ENCODE data around the gene FAM181B. TPM values are rescaled to one million over a fixed set of nuclear protein-coding genes. Genes with fewer than 3 reads are reported as not detected.

Gene FAM181B
- total RNA-seq, 6 experiments from 2014 or later = not detected

DNA sequence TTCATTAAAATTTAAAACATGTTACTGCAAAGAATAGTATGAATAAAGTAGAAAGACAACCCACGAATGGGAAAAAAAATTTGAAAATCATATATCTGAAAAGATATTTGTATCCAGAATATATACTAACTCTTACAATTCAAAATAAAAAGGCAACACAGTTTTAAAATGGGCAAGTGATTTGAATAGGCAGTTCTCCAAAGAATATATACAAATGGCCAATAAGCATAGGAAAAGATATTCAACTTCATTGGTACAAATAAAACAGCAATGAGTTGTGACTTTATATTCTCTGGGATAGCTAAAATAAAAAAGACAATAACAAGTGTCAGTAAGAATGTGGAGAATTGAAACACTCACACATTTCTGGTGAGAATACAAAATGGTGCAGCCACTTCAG is 41.6 kb upstream of the FAM181B start:
- Mint-ChIP-seq H3K9me3 (no peaks in the 10 kb centered on the region), H3K4me1 (ENCODE audit: low read depth) (peaks cover 5% of the 10 kb centered on the region; the same call in 1 of the 2 replicates), H3K4me3 (no peak overlapping the region), H3K27ac (no peak overlapping the region), H3K36me3 (ENCODE audit: low read depth) (0 out of 2 replicates have a peak, but pooled peaks cover 6% of the 10 kb centered on the region), H3K27me3 (ENCODE audit: insufficient read depth) (peaks cover 6% of the 10 kb centered on the region)
- TF ChIP-seq, protein P1, sequence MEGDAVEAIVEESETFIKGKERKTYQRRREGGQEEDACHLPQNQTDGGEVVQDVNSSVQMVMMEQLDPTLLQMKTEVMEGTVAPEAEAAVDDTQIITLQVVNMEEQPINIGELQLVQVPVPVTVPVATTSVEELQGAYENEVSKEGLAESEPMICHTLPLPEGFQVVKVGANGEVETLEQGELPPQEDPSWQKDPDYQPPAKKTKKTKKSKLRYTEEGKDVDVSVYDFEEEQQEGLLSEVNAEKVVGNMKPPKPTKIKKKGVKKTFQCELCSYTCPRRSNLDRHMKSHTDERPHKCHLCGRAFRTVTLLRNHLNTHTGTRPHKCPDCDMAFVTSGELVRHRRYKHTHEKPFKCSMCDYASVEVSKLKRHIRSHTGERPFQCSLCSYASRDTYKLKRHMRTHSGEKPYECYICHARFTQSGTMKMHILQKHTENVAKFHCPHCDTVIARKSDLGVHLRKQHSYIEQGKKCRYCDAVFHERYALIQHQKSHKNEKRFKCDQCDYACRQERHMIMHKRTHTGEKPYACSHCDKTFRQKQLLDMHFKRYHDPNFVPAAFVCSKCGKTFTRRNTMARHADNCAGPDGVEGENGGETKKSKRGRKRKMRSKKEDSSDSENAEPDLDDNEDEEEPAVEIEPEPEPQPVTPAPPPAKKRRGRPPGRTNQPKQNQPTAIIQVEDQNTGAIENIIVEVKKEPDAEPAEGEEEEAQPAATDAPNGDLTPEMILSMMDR (IDR thresholded peaks at IDR 0.05) = no peak
- DNase-seq = no peak

DNA sequence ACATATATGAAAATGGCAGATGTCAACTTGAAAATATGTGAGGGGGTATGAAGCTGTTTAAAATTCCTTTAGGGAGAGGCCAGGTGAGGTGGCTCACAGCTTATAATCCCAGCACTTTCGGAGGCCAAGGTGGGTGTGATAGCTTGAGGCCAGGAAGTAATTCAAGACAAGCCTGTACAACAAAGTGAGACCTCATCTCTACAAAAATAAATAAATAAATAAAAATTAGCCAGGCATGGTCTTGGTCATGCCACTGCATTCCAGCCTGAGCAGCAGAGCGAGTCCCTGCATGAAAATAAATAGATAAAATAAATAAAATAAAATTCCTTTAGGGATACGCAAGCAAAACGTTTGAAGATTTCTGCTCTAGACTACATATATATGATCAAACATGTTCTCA is 38.1 kb upstream of the FAM181B start:
- TF ChIP-seq, protein P1 (IDR thresholded peaks at IDR 0.05) = no peak
- Mint-ChIP-seq H3K4me3 (no peak overlapping the region), H3K9me3 (no peaks in the 10 kb centered on the region)

DNA sequence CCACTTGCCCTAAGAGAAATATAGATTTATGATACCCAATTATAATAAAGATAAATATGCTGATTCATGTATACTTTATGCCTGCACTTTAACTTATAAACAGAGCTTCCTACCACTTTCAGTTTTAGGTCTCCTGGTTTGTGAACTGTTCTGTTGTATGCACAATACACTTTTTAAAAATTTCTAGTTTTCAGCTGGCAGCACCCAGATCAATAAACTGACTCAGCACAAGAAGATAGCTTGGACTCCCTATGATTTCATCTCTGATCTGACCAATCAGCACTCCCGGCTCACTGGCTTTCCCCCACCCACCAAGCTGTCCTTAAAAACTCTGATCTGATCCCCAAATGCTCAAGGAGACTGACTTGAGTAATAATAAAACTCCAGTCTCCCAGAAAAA is 33.5 kb upstream of the FAM181B start:
- Mint-ChIP-seq H3K27ac (no peak overlapping the region), H3K4me1 (ENCODE audit: low read depth) (no peaks in the 10 kb centered on the region), H3K36me3 (ENCODE audit: low read depth) (no peaks in the 10 kb centered on the region), H3K27me3 (ENCODE audit: insufficient read depth) (peaks cover 16% of the 10 kb centered on the region), H3K9me3 (no peaks in the 10 kb centered on the region), H3K4me3 (no peak overlapping the region)
- TF ChIP-seq, protein P1 (IDR thresholded peaks at IDR 0.05) = no peak
- DNase-seq = no peak

More for the DNA sequence above, 38.1 kb upstream of the FAM181B start:
- no peak for DNase-seq
- Mint-ChIP-seq H3K27me3 (ENCODE audit: insufficient read depth) (peaks cover 7% of the 10 kb centered on the region), H3K27ac (no peak overlapping the region), H3K36me3 (ENCODE audit: low read depth) (0 out of 2 replicates have a peak, but pooled peaks cover under 1% of the 10 kb centered on the region), H3K4me1 (ENCODE audit: low read depth) (peaks cover 5% of the 10 kb centered on the region; the same call in 1 of the 2 replicates)

DNA sequence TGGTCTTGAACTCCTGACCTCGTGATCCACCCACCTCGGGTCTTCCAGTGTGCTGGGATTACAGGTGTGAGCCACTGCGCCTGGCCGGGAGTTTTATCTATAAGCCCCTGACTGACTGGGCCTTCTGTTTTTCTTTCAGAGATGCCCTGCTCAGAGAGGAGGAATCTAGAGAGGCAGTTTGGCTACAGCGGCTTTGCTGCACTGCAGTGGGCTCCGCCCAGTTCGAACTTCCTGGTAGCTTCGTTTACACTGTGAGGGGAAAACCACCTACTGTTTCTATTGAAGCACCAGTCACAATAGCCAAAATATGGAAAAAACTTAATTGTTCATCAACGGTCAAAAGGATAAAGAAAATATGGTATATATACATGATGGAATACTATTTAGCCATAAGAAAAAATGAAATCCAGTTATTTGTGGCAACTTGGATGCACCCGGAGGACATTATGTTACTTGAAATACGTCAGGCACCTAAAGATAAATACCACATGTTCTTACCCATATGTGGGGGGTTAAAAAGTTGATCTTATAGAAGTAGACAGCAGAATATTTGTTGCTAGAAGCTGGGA is 31.9 kb upstream of the FAM181B start:
- TF ChIP-seq, protein P1 (IDR thresholded peaks at IDR 0.05) = no peak
- no peak for DNase-seq
- H3K36me3 Mint-ChIP-seq (ENCODE audit: low read depth) = no peaks in the 10 kb centered on the region
- H3K9me3 Mint-ChIP-seq = no peaks in the 10 kb centered on the region
- no peak overlapping the region for H3K4me3 Mint-ChIP-seq
- H3K27me3 Mint-ChIP-seq (ENCODE audit: insufficient read depth) = peaks cover 21% of the 10 kb centered on the region
- no peak overlapping the region for H3K27ac Mint-ChIP-seq
- H3K4me1 Mint-ChIP-seq (ENCODE audit: low read depth) = no peaks in the 10 kb centered on the region

DNA sequence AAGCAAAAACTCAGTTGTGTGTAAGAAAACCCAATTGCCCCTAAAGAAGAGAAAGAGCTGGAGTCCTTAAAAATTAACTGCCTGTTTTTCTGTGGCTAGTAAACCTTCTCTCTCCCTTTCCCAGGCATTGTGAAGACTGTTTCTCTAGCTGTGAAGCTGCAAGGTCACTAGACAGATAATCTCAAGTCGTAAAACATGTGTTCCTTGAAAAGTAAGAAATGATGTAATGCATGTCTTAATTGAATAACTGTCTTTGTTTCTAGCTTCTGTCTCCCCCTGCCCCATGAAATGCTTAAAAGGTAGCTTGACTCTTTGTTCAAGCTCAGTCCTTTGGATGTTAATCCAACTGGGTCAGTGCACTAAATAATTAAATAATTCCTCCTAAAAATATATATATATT is 29.5 kb upstream of the FAM181B start:
- Mint-ChIP-seq H3K4me3 (no peak overlapping the region), H3K9me3 (no peaks in the 10 kb centered on the region), H3K27ac (no peak overlapping the region), H3K4me1 (ENCODE audit: low read depth) (no peaks in the 10 kb centered on the region), H3K36me3 (ENCODE audit: low read depth) (no peaks in the 10 kb centered on the region), H3K27me3 (ENCODE audit: insufficient read depth) (peaks cover 22% of the 10 kb centered on the region)
- TF ChIP-seq, protein P1 (IDR thresholded peaks at IDR 0.05) = no peak
- no peak for DNase-seq
